ENCODE data around the gene A2M.

Gene A2M

DNA sequence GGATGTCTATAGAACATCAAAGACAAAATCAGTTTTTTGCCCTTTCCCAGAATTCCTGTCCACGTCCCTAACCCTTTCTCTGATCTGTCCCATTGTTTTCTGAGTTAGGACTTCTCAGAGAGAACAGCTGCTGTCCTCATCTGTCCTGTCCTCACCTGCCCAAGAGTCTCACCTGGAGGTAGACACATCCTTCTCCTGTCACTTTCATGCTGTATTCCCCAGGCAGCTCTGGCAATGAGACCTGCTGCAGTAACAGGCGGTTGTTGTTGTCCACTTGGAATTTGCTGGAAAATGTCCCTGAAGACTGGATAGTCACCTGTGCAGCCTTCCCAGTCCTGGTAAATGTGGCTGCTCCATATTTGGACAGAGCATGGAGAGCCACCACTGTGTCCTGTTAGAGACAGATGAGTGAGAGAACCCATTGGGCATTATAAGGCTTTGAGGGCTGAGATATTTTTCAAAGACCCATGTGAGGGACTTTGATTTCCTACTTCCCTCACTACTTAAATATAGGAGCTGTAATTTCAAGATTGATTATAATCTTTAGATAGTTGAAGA is 43.2 kb downstream of the A2M start:
- DNase-seq (ENCODE audit: low spot score), result no peak

DNA sequence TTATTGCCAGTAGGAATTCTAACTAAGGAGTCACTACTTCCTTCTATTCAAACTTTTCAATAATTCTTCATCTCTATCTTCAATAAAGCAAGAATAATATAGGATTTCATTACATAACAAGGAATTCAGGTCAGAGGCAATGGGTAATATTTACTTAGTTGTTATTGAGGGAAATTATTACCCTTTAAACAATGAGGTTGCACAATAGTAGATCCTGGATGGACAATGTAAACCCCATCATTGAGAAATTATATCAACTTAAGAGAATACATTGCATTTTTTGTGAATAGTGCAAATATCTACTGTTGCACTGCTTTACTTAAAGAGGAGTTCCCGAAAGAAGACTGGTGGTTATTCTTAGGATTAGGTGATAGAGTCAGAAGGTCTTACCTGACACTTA is 43.8 kb downstream of the A2M start:
- no peak for DNase-seq (ENCODE audit: low spot score)

- no peak for DNase-seq (ENCODE audit: low spot score)
Measured at GRCh38 chr12:9071518-9071917, 44.2 kb downstream of the A2M start.

DNA sequence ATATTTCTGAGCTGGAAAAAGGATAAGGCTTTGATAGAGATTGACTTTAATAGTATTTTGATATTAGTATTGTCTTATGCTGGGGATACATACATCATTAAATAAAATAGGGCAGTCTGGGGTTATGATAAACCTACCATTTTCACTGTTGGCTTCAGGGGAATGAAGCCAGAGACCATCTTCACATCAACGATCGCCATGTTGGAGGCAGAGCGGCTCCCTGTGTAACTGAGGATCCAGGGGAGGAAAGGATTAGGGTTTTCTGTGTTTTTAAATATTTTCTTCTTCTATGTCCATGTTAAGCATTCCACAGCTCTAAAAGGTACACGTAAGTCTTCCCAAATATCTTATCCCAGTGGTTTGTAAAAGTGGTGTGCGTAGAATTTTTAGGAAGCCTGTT is 45.4 kb downstream of the A2M start:
- no peak for DNase-seq (ENCODE audit: low spot score)

GRCh38 chr12:9068600-9068999 is 47.1 kb downstream of the A2M start:
- DNase-seq (ENCODE audit: low spot score), result no peak

- no peak for DNase-seq (ENCODE audit: low spot score)
Measured at GRCh38 chr12:9068086-9068485, 47.6 kb downstream of the A2M start.

DNA sequence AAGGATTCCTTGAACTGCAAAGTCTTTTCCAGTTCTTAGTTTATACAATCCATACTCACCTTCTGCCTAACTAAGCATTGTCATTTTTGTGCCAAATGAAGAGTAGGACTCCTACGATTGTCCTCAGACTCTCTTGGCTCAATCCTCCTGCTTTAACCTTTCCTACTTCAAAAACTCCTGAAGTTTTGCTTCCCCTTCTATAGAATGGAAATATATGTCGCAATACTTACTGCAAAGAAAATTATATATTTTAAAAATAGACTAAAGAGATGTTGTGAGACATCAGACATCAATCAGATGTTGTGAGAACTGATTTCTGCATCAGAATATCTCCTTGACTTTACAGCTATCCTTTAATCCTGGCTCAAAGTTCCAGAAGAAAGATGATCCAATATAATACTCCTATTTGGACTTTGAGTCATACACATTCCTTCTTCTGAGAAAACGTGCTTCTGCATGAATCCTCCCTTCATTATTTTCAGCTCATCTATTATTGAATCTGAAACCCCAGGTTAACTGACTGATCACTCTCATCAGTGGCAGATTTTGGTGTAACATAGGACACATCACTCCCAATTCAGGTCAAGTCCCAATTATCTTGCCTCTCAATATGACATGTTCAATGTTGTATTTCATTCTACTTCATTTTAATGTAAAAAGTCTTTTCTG is 48.8 kb downstream of the A2M start:
- DNase-seq (ENCODE audit: low spot score), result no peak

DNA sequence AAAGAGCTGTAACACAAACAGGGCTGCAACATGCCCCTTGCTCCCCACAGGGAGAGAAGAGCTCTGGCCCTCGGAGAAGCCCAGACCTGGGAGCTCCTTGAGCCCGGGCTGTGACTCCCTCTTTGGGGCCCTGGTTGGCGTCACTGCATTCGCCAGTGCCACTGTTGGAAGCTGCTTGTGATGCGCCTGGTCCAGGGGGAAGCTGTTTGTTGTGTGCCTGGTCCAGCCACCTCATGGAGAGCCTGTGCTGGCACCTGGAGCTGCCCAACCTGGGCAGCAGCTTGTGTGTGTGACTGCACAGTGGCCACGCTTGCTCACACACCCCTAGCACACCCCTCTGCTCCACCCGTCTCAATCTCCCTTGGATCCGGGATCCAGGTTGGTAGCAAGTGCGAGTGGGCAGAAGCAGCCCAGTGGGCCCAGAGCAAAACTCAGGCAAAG is 49.5 kb downstream of the A2M start:
- no peak for DNase-seq (ENCODE audit: low spot score)

GRCh38 chr12:9065607-9065856 is 50.2 kb downstream of the A2M start:
- DNase-seq (ENCODE audit: low spot score), result no peak

GRCh38 chr12:9064815-9065606 is 50.7 kb downstream of the A2M start:
- no peak for DNase-seq (ENCODE audit: low spot score)

- peak; percentile 5 for DNase-seq (ENCODE audit: low spot score)
Measured at GRCh38 chr12:9064201-9064814, 51.4 kb downstream of the A2M start.

DNA sequence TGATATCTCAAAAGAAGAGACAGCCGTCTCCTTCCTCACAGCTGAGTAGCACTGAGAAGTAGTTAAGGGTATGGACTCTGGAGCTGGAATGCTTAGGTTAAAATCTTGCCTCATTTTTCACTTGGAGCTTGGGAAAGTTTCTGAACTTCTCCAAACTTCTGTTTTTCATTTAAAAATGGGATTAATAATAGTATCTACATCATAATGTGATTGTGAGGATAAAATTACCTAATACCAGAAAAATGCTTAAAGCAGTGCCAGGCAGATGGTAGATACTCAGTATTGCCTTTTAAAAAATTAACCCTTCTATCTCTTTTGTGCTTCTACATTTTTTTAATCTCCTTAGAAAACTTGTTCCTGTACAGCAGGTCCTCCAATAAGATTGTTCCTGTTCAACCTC is 63.1 kb downstream of the A2M start:
- DNase-seq (ENCODE audit: low spot score), result no peak

DNA sequence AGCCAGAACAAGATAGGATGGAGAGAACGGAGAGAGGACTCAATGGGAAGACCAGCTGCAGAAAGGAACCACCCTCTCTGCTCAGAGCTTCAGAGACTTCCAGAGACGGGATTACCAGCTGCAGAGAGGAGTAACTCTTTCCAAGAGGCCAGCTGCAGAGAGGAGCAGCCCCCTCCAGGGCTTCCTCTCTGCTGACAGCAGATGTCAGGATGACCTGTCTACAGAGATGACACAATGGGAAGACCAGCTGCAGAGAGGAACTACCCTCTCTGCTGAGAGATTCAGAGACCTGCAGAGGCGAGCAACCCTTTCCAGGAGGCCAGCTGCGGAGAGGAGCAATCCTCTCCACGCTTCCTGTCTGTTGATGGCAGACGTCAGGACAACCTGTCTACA is 64.6 kb downstream of the A2M start:
- no peak for DNase-seq (ENCODE audit: low spot score)

DNA sequence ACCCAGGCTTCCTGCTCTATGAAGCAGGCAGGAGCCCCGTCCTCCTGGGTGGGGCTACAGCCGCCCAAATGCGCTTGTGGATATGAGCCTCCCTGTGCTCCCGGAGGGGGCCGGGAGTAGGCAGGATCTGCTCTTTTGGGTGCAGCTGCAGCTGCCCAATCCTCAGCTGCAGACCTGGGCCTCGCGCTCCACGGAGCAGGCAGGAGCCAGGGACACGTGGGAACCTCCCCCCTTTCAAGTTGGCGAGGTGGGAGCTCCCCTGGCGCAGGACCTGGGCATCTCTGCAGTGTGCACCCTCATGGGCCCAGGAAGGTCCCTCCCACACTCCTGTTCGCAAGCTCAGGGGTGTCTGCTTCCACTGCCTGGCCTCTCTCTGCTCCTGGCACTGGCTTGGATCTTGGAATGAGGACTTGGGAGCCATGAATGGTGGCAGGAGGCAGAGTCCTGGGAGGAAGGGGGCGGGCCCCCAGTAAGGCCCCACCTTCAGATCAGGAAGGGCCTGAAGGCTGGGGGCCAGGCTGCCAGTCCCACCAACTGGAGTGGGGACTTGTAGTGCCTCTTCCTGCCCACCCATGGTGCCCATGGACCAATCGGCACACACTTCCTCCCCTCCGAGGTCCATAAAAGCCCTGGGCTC is 65.1 kb downstream of the A2M start:
- DNase-seq (ENCODE audit: low spot score), result no peak

- peak; percentile 53 for DNase-seq (ENCODE audit: low spot score)
Measured at GRCh38 chr12:9049520-9050133, 66.1 kb downstream of the A2M start.

DNA sequence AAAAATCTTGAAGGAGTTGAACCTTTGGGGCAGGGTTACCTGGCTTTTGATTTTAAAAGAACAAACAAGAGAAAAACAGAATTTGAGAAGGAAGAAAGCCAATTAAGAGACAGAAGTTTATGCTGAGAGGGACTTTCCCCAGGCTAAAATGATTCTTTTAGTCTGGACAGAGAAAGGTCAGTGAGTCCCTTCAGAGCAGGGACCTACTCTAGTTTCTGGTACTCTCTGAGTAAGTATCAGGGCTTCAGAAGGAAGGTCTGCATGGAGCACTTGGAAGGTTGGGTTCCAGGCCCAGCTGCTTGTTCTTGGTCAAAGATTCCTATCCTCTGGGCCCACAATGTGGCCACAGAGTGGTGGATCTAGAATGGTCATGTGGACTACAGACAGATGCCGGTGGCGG is 66.8 kb downstream of the A2M start:
- no peak for DNase-seq (ENCODE audit: low spot score)

DNA sequence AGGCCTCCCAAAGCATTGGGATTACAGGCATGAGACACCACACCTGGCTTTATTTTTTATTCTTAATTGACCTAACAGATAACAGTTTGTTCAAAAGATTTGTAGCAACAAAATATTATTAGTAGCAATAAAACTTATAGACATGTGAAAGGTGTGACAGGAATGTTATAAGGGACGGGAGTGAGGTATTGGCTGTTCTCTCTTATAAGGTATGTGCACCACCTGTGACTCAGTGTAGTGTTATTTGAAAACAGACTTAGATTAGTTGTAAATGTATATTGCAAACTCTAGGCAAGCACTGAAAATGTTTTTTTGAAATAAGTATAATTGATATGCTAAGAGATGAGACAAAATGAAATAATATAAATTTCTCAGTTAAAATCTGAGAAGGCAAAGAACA is 68.6 kb downstream of the A2M start:
- DNase-seq (ENCODE audit: low spot score), result no peak

GRCh38 chr12:9043766-9044165 is 72.0 kb downstream of the A2M start:
- no peak for DNase-seq (ENCODE audit: low spot score)

GRCh38 chr12:9041321-9041720 is 74.4 kb downstream of the A2M start:
- no peak for DNase-seq (ENCODE audit: low spot score)

DNA sequence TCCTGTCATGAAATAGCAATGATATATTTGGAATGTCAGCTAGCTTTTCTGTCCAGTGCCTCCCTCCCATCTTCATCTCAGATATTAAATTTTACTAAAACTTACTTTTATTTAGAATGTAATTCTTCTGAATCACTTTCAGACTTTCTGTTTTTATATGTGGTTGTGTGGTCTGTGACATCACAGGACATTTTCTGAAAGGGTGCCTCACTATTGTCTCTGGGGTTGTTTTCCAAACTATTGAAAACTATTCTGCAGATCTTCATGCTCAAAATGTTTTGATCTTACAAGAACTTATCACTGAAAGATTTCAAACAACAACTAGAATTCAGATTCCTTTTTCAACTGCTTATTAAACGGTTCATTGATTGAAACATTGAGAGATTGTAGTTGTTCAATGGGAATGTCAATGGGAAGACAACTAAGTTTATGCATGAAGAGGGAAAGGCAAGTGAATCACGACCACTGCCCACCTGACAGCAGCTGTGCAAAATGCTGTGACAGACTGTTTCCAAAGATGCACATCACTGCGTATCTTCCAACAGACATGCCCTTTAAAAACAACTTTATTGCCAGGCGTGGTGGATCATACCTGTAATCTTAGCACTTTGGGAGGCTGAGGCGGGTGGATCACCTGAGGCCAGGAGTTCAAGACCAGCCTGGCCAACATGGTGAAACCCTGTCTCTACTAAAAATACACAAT is 75.1 kb downstream of the A2M start:
- no peak for DNase-seq (ENCODE audit: low spot score)

DNA sequence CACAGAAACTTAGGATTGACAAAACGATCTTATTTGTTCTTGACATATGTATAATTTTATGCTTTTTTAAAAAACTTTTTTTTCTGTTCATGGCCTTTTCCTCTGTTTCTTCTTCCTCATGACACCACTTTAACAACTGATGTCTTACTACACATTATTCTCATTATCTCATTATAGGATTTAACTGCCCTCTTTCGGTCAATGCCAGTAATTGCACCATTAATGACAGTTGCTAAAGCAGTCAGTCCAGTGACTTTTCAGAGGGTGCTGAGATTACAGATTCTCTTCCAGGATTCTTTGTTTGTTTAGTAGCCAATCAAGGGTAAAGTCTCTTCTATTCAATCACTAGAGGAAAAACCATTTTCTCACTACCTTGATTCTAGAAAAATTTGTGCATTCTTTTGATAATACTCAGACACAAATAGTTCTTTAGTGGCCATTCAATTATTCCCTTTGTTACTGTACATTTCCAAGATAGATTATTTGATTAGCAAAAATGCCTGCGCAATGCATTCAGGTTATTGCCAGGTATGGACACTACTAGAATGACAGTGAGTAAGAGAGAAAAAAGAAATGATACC is 76.2 kb downstream of the A2M start:
- DNase-seq (ENCODE audit: low spot score), result peak; percentile 78

All from hematopoietic multipotent progenitor cell treated with erythropoietin and hydrocortisone succinate and interleukin-3 and kit ligand, for 15 days (in vitro differentiated cells).